Measurements from ENCODE around the gene TEX54.
A peak's percentile ranks its signal among the peaks of the same experiment; 100 is the strongest.

TEX54 gene

GRCh38 chr11:62791501-62792201, 41.0 kb downstream of the TEX54 start, which contains the start of gene TMEM223:
Gene TMEM223 (minus strand): TSS chr11:62792006. CDS start chr11:62791994, 12 bp downstream.
- DNase-seq (ENCODE audit: low read depth): peak; percentile 84
- no peak for TF ChIP-seq CTCF (conservative IDR thresholded peaks at IDR 0.05; ENCODE audit: low read depth, low read length)
- H3K4me3 ChIP-seq (ENCODE audit: low read depth, low read length): peak within 1 kb of the TSS; percentile 92

- no peak for DNase-seq (ENCODE audit: low read depth)
- TF ChIP-seq CTCF (conservative IDR thresholded peaks at IDR 0.05; ENCODE audit: low read depth, low read length): no peak
- no peak overlapping the region for H3K4me3 ChIP-seq (ENCODE audit: low read depth, low read length)
These were observed 43.1 kb downstream of the TEX54 start for GRCh38 chr11:62789576-62789975.

GRCh38 chr11:62788991-62789390, 43.6 kb downstream of the TEX54 start:
- no peak overlapping the region for H3K4me3 ChIP-seq (ENCODE audit: low read depth, low read length)
- no peak for TF ChIP-seq CTCF (conservative IDR thresholded peaks at IDR 0.05; ENCODE audit: low read depth, low read length)

GRCh38 chr11:62787005-62787759, 45.5 kb downstream of the TEX54 start, which contains the start of gene TMEM179B:
Gene TMEM179B (plus strand): TSS chr11:62787402. CDS start chr11:62787432, 30 bp downstream.
- peak; percentile 98 for DNase-seq (ENCODE audit: low read depth)
- peak within 1 kb of the TSS; percentile 98 for H3K4me3 ChIP-seq (ENCODE audit: low read depth, low read length)
- peak; percentile 72 for TF ChIP-seq CTCF (conservative IDR thresholded peaks at IDR 0.05; ENCODE audit: low read depth, low read length)

More at GRCh38 chr11:62788991-62789390, 43.6 kb downstream of the TEX54 start:
- no peak for DNase-seq (ENCODE audit: low read depth)

DNA sequence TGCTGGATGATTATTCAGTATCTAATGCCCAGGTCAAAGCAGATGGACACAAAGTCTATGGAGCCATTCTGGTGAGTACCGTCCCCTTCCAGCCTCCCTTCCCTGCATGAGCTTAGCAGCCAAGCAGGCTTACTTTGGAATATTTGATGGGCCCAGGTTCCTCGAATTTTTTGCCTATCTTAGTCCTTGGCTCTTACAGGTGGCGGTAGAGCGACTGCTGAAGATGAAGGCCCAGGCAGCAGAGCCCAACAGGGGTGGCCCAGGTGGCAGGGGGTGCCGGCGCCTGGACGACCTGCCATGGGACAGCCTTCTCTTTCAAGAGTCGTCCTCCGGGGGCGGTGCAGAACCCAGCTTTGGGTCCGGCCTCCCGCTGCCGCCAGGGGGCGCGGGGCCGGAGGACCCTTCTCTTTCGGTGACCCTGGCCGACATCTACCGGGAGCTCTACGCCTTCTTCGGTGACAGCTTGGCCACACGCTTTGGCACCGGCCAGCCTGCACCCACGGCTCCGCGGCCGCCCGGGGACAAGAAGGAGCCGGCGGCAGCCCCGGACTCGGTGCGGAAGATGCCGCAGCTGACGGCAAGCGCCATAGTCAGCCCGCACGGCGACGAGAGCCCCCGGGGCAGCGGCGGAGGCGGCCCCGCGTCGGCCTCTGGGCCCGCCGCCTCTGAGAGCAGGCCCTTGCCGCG, 46.2 kb downstream of the TEX54 start:
- TF ChIP-seq CTCF (conservative IDR thresholded peaks at IDR 0.05; ENCODE audit: low read depth, low read length): peak; percentile 98
- H3K4me3 ChIP-seq (ENCODE audit: low read depth, low read length): peak overlapping the region; percentile 98
- peak; percentile 83 for DNase-seq (ENCODE audit: low read depth)

GRCh38 chr11:62782753-62783152, 49.9 kb downstream of the TEX54 start:
- TF ChIP-seq CTCF (conservative IDR thresholded peaks at IDR 0.05; ENCODE audit: low read depth, low read length): no peak
- no peak overlapping the region for H3K4me3 ChIP-seq (ENCODE audit: low read depth, low read length)

More at GRCh38 chr11:62782753-62783152, 49.9 kb downstream of the TEX54 start:
- no peak for DNase-seq (ENCODE audit: low read depth)
